T follicular helper cell (primary cell): Measurements from ENCODE around the gene TMEM163.
"Not testable (repeated sequence)": the region's sequence is repeated elsewhere in the genome, so short reads cannot be mapped to it uniquely, and the experiment has no call there.

ENCODE experiments used
- DNase-seq: peaks from one replicate; pipeline ENCODE4 v3.0.0-alpha.2; 2020; ENCODE audit warnings: low read depth

Gene TMEM163

DNA sequence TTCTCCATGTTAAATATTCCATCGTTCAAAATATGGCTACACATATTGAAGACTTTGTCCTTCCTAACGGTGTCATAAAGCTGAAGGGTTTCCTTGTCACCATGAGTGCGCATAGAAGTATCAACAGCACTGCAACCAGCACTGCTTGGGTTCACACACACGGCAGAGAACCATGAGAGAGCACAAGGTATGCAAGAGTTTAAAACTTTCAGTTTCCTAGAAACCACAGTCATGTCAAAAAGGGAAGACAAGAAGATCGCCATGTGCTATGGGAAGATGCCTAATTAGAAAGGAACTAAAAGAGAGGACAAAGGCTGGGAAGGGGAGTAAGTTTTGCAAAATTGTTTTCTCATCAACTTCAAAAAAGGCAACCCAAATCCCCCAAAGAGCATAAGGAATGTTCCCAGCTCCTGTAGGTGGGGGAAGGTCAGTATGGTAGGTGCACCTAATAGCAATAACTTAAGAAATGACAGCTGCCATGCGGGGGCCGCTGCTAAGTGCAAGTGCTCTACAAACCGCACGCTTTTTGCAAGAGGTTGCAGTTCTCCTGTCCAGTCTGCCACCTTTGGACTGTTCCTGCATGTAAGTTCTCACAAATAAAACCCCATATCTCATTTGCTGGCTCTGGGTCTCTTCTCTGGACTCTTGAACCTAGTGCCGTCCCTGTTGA is 136.8 kb downstream of the TMEM163 start:
- DNase-seq = no peak

- DNase-seq = no peak
Measured at GRCh38 chr2:134578316-134578715, 140.5 kb downstream of the TMEM163 start.

DNA sequence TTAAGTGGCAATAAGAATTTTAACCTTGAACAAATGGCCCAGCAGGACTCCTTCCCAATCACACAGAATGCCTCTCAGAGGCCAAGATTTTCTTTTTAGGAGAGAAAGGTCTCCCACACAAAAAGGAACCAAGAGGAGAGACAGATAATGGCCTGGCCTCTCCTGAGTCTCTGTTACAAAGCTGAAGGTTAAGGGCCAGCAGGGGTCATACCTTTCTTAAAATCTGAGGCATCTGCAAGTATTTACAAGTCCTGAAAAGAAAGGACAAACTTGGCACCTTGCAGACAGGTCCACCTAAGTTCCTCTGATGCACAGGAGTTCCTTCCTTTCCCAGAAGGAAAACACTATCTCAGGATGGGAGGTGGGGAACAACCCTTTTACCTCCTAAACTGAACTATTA is 142.3 kb downstream of the TMEM163 start:
- DNase-seq = no peak

DNA sequence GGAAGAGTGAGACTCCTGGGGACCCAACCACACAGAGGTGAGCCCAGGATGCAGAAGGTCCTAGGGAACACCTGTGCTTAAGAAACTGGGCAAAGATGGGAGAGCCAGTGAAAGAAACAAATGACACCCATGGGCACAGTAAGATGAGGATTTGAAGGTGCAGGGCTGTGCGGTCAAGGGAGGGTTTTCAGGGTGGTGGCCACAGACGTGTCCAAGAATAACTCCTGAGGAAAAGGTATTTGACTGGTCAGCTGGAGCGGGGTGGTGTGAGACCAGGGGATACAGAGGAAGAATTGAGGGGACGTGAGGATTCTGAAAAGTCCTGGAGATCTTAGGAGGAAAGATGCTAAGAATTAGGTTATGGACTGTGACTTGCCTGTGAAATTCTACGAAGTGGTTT is 142.9 kb downstream of the TMEM163 start:
- DNase-seq = no peak

GRCh38 chr2:134574611-134575330 is 144.0 kb downstream of the TMEM163 start:
- no peak for DNase-seq

GRCh38 chr2:134573724-134574123 is 145.1 kb downstream of the TMEM163 start:
- no peak for DNase-seq

- no peak for DNase-seq
Measured at GRCh38 chr2:134573085-134573370, 145.8 kb downstream of the TMEM163 start.

GRCh38 chr2:134572314-134573084 is 146.3 kb downstream of the TMEM163 start:
- no peak for DNase-seq

- no peak for DNase-seq
Measured at GRCh38 chr2:134570676-134571075, 148.1 kb downstream of the TMEM163 start.

- no peak for DNase-seq
Measured at GRCh38 chr2:134568413-134568812, 150.4 kb downstream of the TMEM163 start.

DNA sequence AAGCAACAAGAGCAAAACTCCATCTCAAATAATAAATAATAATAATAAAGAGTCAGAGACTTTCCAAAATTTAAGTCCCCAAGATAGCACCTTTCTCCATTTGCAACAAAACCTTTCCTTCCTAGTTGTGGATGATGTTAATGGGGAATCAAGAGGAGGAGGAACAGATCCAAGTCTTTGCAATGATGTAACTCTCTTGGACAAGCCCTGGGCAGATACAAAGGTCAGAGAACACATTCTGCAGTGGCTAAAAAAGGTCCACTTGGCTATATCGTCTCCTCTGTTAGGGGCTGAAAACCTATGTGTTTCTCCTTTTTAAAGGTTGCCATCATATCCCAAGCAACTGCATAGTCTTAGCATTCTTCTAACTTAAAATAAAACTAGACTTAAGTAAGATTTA is 151.1 kb downstream of the TMEM163 start:
- no peak for DNase-seq

GRCh38 chr2:134564955-134565354 is 153.8 kb downstream of the TMEM163 start:
- DNase-seq = not testable (repeated sequence)

GRCh38 chr2:134564549-134564948 is 154.3 kb downstream of the TMEM163 start:
- DNase-seq = no peak

- DNase-seq = no peak
Measured at GRCh38 chr2:134558208-134558830, 160.5 kb downstream of the TMEM163 start.

- no peak for DNase-seq
Measured at GRCh38 chr2:134555411-134555810, 163.4 kb downstream of the TMEM163 start.

GRCh38 chr2:134553657-134554056 is 165.1 kb downstream of the TMEM163 start:
- DNase-seq = no peak

DNA sequence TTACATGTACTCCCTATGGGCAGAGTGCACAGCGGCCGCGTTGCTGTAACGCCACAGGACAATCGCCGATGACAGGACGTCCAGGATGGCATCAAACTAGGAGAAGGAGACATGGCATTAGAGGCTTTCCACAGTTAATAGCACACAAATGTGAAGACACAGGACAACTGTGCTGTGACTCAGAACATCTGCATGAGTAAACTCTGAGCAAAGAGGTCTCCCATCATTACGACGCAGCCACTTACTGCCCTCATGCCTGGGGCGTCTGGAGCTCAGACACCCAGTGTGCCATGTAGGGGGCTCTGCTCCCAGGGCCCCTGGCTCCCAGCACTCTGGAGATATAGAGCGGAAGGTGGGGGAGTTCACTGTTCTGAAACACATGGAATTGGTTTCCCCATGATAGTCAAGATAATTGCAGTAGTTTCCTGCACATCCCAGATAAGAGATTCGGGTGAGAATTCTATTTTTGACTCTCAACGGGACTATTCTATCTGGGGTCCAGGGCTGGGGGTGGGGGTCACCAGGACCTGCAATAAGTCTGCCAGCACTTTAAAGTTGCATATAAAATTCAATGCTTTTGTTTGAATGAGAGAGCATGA is 168.1 kb downstream of the TMEM163 start:
- no peak for DNase-seq

- DNase-seq = no peak
Measured at GRCh38 chr2:134549104-134549503, 169.7 kb downstream of the TMEM163 start.

GRCh38 chr2:134540990-134541389 is 177.8 kb downstream of the TMEM163 start:
- DNase-seq = no peak

- no peak for DNase-seq
Measured at GRCh38 chr2:134539981-134540380, 178.8 kb downstream of the TMEM163 start.

- DNase-seq = no peak
Measured at GRCh38 chr2:134537702-134538101, 181.1 kb downstream of the TMEM163 start.

- DNase-seq = no peak
Measured at GRCh38 chr2:134537121-134537520, 181.7 kb downstream of the TMEM163 start.
